ENCODE data around the gene HECTD1. TPM values are rescaled to one million over a fixed set of nuclear protein-coding genes. Genes with fewer than 3 reads are reported as not detected.
"Not testable (repeated sequence)": the region's sequence is repeated elsewhere in the genome, so short reads cannot be mapped to it uniquely, and the experiment has no call there.

The HECTD1 gene
- total RNA-seq, 1 experiment from 2014 or later, result 153 TPM

DNA sequence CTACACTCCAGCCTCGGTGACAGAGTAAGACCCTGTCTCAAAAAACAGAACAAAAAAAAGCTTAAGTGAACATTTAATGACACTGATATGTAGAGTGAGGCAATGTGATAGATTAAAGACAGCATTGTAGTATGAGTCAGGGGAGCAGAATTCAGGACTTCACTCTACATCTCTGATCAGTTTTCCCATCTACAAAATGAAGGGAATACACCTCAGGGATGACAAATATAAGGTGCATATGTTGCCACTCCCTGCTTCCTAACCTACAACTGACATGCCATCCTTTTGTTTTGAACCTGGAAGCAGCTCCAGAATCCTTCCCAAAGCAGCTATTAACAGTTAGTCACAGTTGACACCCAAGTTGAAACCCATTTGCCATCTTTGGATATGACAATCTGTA lies 150.6 kb downstream of the HECTD1 start:
- Histone ChIP-seq H3K27ac (no peak overlapping the region), H3K27me3 (no peaks in the 10 kb centered on the region), H3K4me1 (peaks cover 28% of the 10 kb centered on the region), H3K4me3 (no peak overlapping the region), H3K36me3 (no peaks in the 10 kb centered on the region), H3K9me3 (replicated peaks) (no peaks in the 10 kb centered on the region)
- no peak for DNase-seq

- H3K27ac ChIP-seq; H3K27me3 ChIP-seq; H3K4me3 ChIP-seq; H3K36me3 ChIP-seq; DNase-seq; H3K9me3 ChIP-seq (replicated peaks); H3K4me1 ChIP-seq: not testable (repeated sequence)
Measured at GRCh38 chr14:31052905-31053586, 154.5 kb downstream of the HECTD1 start.

- DNase-seq, result no peak
- H3K36me3 ChIP-seq, result no peaks in the 10 kb centered on the region
- H3K27ac ChIP-seq, result no peak overlapping the region
- H3K4me1 ChIP-seq, result no peaks in the 10 kb centered on the region
- no peaks in the 10 kb centered on the region for H3K9me3 ChIP-seq (replicated peaks)
- no peak overlapping the region for H3K4me3 ChIP-seq
- no peaks in the 10 kb centered on the region for H3K27me3 ChIP-seq
Measured at GRCh38 chr14:31051511-31051910, 156.1 kb downstream of the HECTD1 start.

- Histone ChIP-seq H3K36me3 (no peaks in the 10 kb centered on the region), H3K4me1 (no peaks in the 10 kb centered on the region), H3K4me3 (no peak overlapping the region), H3K9me3 (replicated peaks) (no peaks in the 10 kb centered on the region), H3K27me3 (no peaks in the 10 kb centered on the region), H3K27ac (no peak overlapping the region)
- DNase-seq, result no peak
Measured at GRCh38 chr14:31051023-31051422, 156.6 kb downstream of the HECTD1 start.

Other genes starting within 250 kb of the HECTD1 start
- gene AP4S1, start 182.1 kb downstream of the HECTD1 start, total RNA-seq (2014; rRNA removed; shearing (Covaris generic)), result 8.4 and 9.8 TPM in 2 replicates
- 71.0 and 80.9 TPM in 2 replicates for gene STRN3, start 181.4 kb downstream of the HECTD1 start, total RNA-seq (2014; rRNA removed; shearing (Covaris generic))
- gene HEATR5A, start 212.8 kb upstream of the HECTD1 start, total RNA-seq (2014; rRNA removed; shearing (Covaris generic)), result 15.5 and 20.6 TPM in 2 replicates
- 26.3 and 26.4 TPM in 2 replicates for gene DTD2, start 249.7 kb upstream of the HECTD1 start, total RNA-seq (2014; rRNA removed; shearing (Covaris generic))

Data from SJCRH30 (cell line).